NB4 (cell line): Measurements from ENCODE around the gene ASTN1.
A peak's percentile ranks its signal among the peaks of the same experiment; 100 is the strongest.

Experiments used
- DNase-seq: peaks from one replicate; pipeline ENCODE4 v3.0.0; 2010; ENCODE audit warnings: low read depth
- H3K4me3 ChIP-seq: one replicate; pipeline ENCODE4 v1.5.1; 2011; ENCODE audit warnings: mild to moderate bottlenecking, low read depth, low read length, moderate library complexity
- MYC ChIP-seq: IDR thresholded peaks from 2 replicates; pipeline ENCODE4 v1.6.1; 2011; ENCODE audit warnings: low read depth, low read length
- POLR2A ChIP-seq: IDR thresholded peaks from 2 replicates; pipeline ENCODE4 v1.6.1; 2011; ENCODE audit warnings: mild to moderate bottlenecking; ENCODE audit not compliant: insufficient read length; ENCODE audit errors: extremely low read depth
- TF ChIP-seq, protein P1 (sequence below): IDR thresholded peaks from one replicate; pipeline ENCODE4 v1.5.1; 2012; ENCODE audit warnings: low read depth, low read length
- TF ChIP-seq, protein P2 (sequence below): IDR thresholded peaks from 2 replicates; pipeline ENCODE4 v1.6.1; 2011; ENCODE audit warnings: low read depth, low read length

ASTN1 gene

DNA sequence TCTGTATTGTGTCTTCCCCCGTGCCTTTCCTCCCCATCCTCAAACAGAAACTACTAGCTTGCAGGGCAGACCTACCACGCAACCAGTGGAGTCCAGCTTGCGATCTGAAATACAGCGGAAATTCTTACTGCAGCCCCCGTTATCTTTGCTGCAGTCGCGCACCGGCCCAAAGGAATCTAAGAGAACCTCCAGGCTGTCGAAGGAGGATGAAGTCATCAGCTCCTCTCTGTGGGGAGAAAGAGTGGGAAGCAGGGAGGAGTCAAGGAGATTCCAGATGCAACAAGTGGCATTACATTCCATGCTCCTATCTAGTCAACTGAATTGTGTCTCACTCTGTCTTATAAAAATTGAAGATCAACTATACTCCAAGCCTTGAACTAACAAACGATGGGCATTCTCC is 206.9 kb downstream of the ASTN1 start:
- H3K4me3 ChIP-seq = no peak overlapping the region
- DNase-seq = no peak
- no peak for TF ChIP-seq MYC
- TF ChIP-seq, protein P1, sequence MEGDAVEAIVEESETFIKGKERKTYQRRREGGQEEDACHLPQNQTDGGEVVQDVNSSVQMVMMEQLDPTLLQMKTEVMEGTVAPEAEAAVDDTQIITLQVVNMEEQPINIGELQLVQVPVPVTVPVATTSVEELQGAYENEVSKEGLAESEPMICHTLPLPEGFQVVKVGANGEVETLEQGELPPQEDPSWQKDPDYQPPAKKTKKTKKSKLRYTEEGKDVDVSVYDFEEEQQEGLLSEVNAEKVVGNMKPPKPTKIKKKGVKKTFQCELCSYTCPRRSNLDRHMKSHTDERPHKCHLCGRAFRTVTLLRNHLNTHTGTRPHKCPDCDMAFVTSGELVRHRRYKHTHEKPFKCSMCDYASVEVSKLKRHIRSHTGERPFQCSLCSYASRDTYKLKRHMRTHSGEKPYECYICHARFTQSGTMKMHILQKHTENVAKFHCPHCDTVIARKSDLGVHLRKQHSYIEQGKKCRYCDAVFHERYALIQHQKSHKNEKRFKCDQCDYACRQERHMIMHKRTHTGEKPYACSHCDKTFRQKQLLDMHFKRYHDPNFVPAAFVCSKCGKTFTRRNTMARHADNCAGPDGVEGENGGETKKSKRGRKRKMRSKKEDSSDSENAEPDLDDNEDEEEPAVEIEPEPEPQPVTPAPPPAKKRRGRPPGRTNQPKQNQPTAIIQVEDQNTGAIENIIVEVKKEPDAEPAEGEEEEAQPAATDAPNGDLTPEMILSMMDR = no peak
- TF ChIP-seq, protein P2, sequence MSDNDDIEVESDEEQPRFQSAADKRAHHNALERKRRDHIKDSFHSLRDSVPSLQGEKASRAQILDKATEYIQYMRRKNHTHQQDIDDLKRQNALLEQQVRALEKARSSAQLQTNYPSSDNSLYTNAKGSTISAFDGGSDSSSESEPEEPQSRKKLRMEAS = no peak
- TF ChIP-seq POLR2A = no peak

DNA sequence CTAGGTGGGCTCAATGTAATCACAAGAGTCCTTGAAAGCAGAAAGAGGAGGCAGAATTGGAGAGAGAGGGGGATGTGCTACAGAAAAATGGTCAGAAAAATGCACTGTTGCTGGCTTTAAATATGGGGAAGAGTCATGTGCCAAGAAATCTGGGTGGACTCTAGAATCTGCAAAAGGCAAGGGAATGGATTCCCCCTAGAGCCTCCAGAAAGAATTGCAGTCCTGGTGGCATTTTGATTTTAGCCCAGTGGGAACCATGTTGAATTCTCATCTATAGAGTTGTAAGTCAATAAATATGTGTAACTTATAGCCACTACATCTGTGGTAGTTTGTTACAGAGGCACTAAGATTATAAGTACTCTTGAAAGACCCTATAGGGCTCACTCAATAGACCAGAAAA is 210.3 kb downstream of the ASTN1 start:
- peak; percentile 2 for DNase-seq
- TF ChIP-seq, protein P1 = peak; percentile 27
- TF ChIP-seq, protein P2 = no peak

DNA sequence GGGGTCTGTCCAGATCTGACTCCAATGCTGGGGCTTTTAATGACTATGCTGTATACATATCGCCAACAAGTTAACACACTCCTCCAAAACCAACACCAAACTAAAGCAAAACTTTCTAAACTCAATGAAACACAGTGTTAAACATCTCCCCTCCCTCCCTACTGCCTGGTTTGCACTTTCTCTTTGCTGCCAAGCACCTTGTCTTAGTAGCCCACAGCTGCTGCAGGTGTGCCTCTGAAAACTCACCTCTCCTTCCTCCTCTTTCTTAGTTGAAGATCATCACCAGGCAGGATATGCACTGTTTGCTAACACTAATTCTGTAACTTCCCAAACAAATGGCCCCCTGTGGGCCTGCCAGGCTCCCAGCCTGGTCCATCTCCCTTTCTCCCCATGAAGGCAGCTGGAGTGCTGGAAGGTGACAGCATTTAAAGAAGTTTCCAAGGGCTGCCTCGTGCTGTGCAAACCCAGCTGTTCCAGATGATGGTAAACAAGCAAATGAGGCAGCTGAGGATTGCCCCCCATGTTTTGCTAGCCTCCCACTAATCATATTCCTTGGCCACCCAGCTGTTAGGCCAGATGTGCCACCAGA is 213.7 kb downstream of the ASTN1 start:
- no peak overlapping the region for H3K4me3 ChIP-seq

More for the DNA sequence above, 210.3 kb downstream of the ASTN1 start:
- no peak overlapping the region for H3K4me3 ChIP-seq

DNA sequence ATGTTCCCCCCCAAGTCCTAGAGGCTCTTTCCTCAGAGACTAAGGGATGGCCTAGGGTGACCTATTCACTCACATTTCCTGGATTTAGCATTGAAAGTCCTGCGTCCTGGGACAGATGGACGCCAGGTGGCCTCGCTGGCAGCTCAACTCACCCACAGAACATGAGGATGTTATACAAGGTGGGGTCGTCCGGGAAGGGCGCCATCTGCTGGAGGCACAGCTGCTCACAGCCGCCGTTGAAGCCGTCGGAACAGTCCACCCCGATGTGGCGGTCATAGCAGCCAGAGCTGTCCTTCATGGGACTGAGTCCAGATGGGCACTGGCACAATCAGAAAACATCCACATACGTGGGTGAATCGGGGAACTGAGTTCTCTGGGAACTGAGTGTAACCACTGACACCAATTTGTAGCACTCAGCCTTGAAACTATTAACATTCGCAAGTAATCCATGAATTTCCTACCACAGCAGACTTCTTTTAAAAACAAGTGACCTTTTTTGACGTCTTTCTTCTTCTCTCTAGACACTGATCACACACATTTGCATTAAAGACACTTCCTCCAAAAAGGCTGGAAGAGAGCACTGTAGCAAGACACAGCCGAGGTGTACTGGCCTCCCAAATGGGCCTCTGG is 215.4 kb downstream of the ASTN1 start:
- TF ChIP-seq, protein P2 = 0 out of 2 replicates have a peak, but pooled peaks have one; percentile 15
- TF ChIP-seq MYC (no peak), POLR2A (no peak)
- TF ChIP-seq, protein P1 = peak; percentile 80
- H3K4me3 ChIP-seq = no peak overlapping the region
- DNase-seq = peak; percentile 66

More for the DNA sequence above, 213.7 kb downstream of the ASTN1 start:
- no peak for DNase-seq
- TF ChIP-seq, protein P1 = no peak
- TF ChIP-seq, protein P2 = no peak
- TF ChIP-seq POLR2A = no peak
- no peak for TF ChIP-seq MYC

DNA sequence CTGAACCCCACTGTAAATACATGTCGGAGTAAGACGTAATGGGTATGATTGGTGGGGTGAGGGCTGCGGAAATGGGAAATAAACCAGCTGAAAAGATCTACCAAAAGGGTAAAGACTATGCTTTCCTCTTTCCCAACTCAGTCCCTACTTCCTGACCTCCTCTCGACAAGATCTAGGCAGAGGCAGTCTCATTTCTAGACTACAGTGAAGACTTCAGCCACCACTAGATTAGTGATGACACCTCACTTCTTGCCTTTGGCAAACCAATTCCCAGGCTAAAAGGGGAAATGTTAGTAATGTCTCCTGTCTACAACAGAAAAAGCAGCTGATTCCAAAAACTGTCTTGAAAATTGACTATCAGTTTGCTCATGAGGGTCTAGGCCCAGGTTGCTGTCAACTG is 219.9 kb downstream of the ASTN1 start:
- H3K4me3 ChIP-seq = no peak overlapping the region
- TF ChIP-seq, protein P1 = no peak
- TF ChIP-seq POLR2A = no peak
- TF ChIP-seq, protein P2 = no peak
- no peak for TF ChIP-seq MYC
- DNase-seq = no peak
